Measurements from ENCODE around the gene KCNF1. TPM values are rescaled to one million over a fixed set of nuclear protein-coding genes. Genes with fewer than 3 reads are reported as not detected.

The KCNF1 gene
- total and polyA plus RNA-seq, 7 experiments from 2014 or later, result not detected

GRCh38 chr2:10912796-10913455 is 1.2 kb downstream of the KCNF1 start:
- Mint-ChIP-seq H3K4me3 (peak overlapping the region in 7 of 10 donors; percentile 34 to 74 (median 49)), H3K27ac (no peak overlapping the region), H3K9me3 (peaks cover 0 to 2% (median 0%) of the 10 kb centered on the region in 11 donors), H3K27me3 (peaks cover 36 to 46% (median 42%) of the 10 kb centered on the region in 5 donors), H3K36me3 (peaks cover 0 to 3% (median 0%) of the 10 kb centered on the region in 5 donors), H3K4me1 (peaks cover 0 to 20% (median 5%) of the 10 kb centered on the region in 7 donors)
- H3K36me3 ChIP-seq (ENCODE audit: control insufficient read depth in 2 of 3, insufficient read depth in 3 of 3, low read length in 3 of 3), result no peaks in the 10 kb centered on the region
- H3K4me3 ChIP-seq (ENCODE audit: low read length), result no peak overlapping the region
- no peaks in the 10 kb centered on the region for H3K27me3 ChIP-seq (ENCODE audit: control insufficient read depth in 2 of 2, insufficient read depth in 2 of 2, low read length in 2 of 2)
- no peaks in the 10 kb centered on the region for H3K9me3 ChIP-seq (ENCODE audit: control insufficient read depth in 2 of 3, low read length in 3 of 3)
- intact Hi-C loops (cut with micrococcal nuclease), result loop anchor here in 1 of 2 donors (5.0 kb wide), 1 partner anchor 81 kb away; no protein-coding TSS in a partner anchor
- ChIA-PET CTCF (no interaction called here), POLR2A (no interaction called here)
- no peak for DNase-seq
- no peaks in the 10 kb centered on the region for H3K4me1 ChIP-seq (ENCODE audit: control insufficient read depth in 2 of 2, insufficient read depth in 2 of 2, low read length in 2 of 2)
- ATAC-seq, result no peak
- no peak overlapping the region for H3K27ac ChIP-seq (ENCODE audit: low read depth, low read length)

- no peak for DNase-seq
- Mint-ChIP-seq H3K4me3 (peak overlapping the region in 5 of 10 donors; percentile 34 to 74 (median 58)), H3K4me1 (peaks cover 0 to 20% (median 5%) of the 10 kb centered on the region in 7 donors), H3K36me3 (peaks cover 0 to 3% (median 0%) of the 10 kb centered on the region in 5 donors), H3K27me3 (peaks cover 36 to 46% (median 42%) of the 10 kb centered on the region in 5 donors), H3K9me3 (peaks cover 0 to 2% (median 0%) of the 10 kb centered on the region in 11 donors), H3K27ac (no peak overlapping the region)
- Histone ChIP-seq H3K36me3 (ENCODE audit: control insufficient read depth in 2 of 3, insufficient read depth in 3 of 3, low read length in 3 of 3) (no peaks in the 10 kb centered on the region), H3K27me3 (ENCODE audit: control insufficient read depth in 2 of 2, insufficient read depth in 2 of 2, low read length in 2 of 2) (no peaks in the 10 kb centered on the region), H3K4me3 (ENCODE audit: low read length) (no peak overlapping the region), H3K27ac (ENCODE audit: low read depth, low read length) (no peak overlapping the region), H3K9me3 (ENCODE audit: control insufficient read depth in 2 of 3, low read length in 3 of 3) (no peaks in the 10 kb centered on the region), H3K4me1 (ENCODE audit: control insufficient read depth in 2 of 2, insufficient read depth in 2 of 2, low read length in 2 of 2) (no peaks in the 10 kb centered on the region)
- ChIA-PET CTCF (interaction anchor here (0.5 kb wide), 1 partner anchor 39 kb away, joined by 3 read pairs; no protein-coding TSS in a partner anchor), POLR2A (no interaction called here)
- no peak for ATAC-seq
- intact Hi-C loops (cut with micrococcal nuclease), result loop anchor here in 1 of 2 donors (5.0 kb wide), 1 partner anchor 81 kb away; no protein-coding TSS in a partner anchor
Observed at GRCh38 chr2:10913501-10914271, 2.0 kb downstream of the KCNF1 start.

- H3K9me3 Mint-ChIP-seq, result peaks cover 0 to 2% (median 0%) of the 10 kb centered on the region in 11 donors
- intact Hi-C loops (cut with micrococcal nuclease), result loop anchor here in 1 of 2 donors (5.0 kb wide), 1 partner anchor 82 kb away; no protein-coding TSS in a partner anchor
- POLR2A ChIA-PET, result no interaction called here
- H3K4me1 Mint-ChIP-seq, result peaks cover 0 to 20% (median 5%) of the 10 kb centered on the region in 7 donors
- Histone ChIP-seq H3K9me3 (ENCODE audit: control insufficient read depth in 2 of 3, low read length in 3 of 3) (no peaks in the 10 kb centered on the region), H3K27ac (ENCODE audit: low read depth, low read length) (no peak overlapping the region), H3K36me3 (ENCODE audit: control insufficient read depth in 2 of 3, insufficient read depth in 3 of 3, low read length in 3 of 3) (no peaks in the 10 kb centered on the region), H3K4me1 (ENCODE audit: control insufficient read depth in 2 of 2, insufficient read depth in 2 of 2, low read length in 2 of 2) (no peaks in the 10 kb centered on the region), H3K27me3 (ENCODE audit: control insufficient read depth in 2 of 2, insufficient read depth in 2 of 2, low read length in 2 of 2) (no peaks in the 10 kb centered on the region), H3K4me3 (ENCODE audit: low read length) (no peak overlapping the region)
- CTCF ChIA-PET, result interaction anchor here (0.5 kb wide), 1 partner anchor 38 kb away, joined by 3 read pairs; no protein-coding TSS in a partner anchor
- ATAC-seq, result no peak
- H3K27ac Mint-ChIP-seq, result no peak overlapping the region
- peaks cover 0 to 3% (median 0%) of the 10 kb centered on the region in 5 donors for H3K36me3 Mint-ChIP-seq
- H3K4me3 Mint-ChIP-seq, result peak overlapping the region in 2 of 10 donors; percentile 34 to 41
- no peak for DNase-seq
- peaks cover 36 to 44% (median 42%) of the 10 kb centered on the region in 5 donors for H3K27me3 Mint-ChIP-seq
Observed at GRCh38 chr2:10914272-10914693, 2.5 kb downstream of the KCNF1 start.

GRCh38 chr2:10915236-10915635 is 3.5 kb downstream of the KCNF1 start:
- peaks cover 0 to 20% (median 9%) of the 10 kb centered on the region in 7 donors for H3K4me1 Mint-ChIP-seq
- CTCF ChIA-PET, result no interaction called here
- peaks cover 32 to 40% (median 34%) of the 10 kb centered on the region in 5 donors for H3K27me3 Mint-ChIP-seq
- Histone ChIP-seq H3K27ac (ENCODE audit: low read depth, low read length) (no peak overlapping the region), H3K4me1 (ENCODE audit: control insufficient read depth in 2 of 2, insufficient read depth in 2 of 2, low read length in 2 of 2) (no peaks in the 10 kb centered on the region), H3K9me3 (ENCODE audit: control insufficient read depth in 2 of 3, low read length in 3 of 3) (no peaks in the 10 kb centered on the region), H3K36me3 (ENCODE audit: control insufficient read depth in 2 of 3, insufficient read depth in 3 of 3, low read length in 3 of 3) (no peaks in the 10 kb centered on the region), H3K4me3 (ENCODE audit: low read length) (no peak overlapping the region), H3K27me3 (ENCODE audit: control insufficient read depth in 2 of 2, insufficient read depth in 2 of 2, low read length in 2 of 2) (no peaks in the 10 kb centered on the region)
- POLR2A ChIA-PET, result no interaction called here
- intact Hi-C loops (cut with micrococcal nuclease), result no loop called here
- H3K9me3 Mint-ChIP-seq, result no peaks in the 10 kb centered on the region
- H3K4me3 Mint-ChIP-seq, result no peak overlapping the region
- peaks cover 0 to 3% (median 0%) of the 10 kb centered on the region in 5 donors for H3K36me3 Mint-ChIP-seq
- H3K27ac Mint-ChIP-seq, result no peak overlapping the region
- no peak for ATAC-seq
- no peak for DNase-seq

DNA sequence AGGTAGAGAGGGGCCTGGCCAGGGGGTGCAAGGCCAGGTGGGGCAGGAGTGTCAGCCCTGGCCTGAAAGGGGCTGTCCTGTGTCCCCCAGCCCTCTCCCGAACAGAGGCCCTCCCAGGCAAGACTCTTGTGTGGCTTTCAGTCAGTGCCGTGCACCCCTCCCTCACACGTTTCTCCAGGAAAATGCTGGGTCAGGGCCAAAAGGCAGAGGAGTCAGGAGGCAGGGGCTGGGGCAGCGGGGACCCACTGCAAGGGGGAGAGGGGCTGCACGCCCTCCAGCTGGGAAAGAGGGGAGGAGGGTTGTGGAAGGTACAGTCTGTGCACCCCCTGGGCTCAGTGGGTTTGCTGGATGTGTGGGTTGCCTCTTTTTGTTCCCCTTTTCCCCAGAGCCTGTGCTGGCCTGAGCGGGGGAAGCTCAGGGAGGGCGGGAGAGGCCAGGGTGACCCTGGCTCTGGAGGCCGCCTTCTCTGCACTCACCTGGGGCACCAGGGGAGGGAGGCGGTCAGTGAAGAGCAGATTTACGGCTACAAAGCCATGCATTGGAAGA is 4.1 kb downstream of the KCNF1 start:
- ChIA-PET POLR2A (no interaction called here), CTCF (no interaction called here)
- H3K9me3 ChIP-seq (ENCODE audit: control insufficient read depth in 2 of 3, low read length in 3 of 3), result no peaks in the 10 kb centered on the region
- DNase-seq, result no peak
- no peak overlapping the region for H3K27ac ChIP-seq (ENCODE audit: low read depth, low read length)
- Mint-ChIP-seq H3K4me3 (no peak overlapping the region), H3K27me3 (peaks cover 27 to 35% (median 30%) of the 10 kb centered on the region in 5 donors), H3K9me3 (no peaks in the 10 kb centered on the region), H3K4me1 (peaks cover 0 to 18% (median 8%) of the 10 kb centered on the region in 7 donors), H3K36me3 (peaks cover 0 to 2% (median 0%) of the 10 kb centered on the region in 5 donors), H3K27ac (no peak overlapping the region)
- intact Hi-C loops (cut with micrococcal nuclease), result no loop called here
- no peaks in the 10 kb centered on the region for H3K36me3 ChIP-seq (ENCODE audit: control insufficient read depth in 2 of 3, insufficient read depth in 3 of 3, low read length in 3 of 3)
- H3K4me3 ChIP-seq (ENCODE audit: low read length), result no peak overlapping the region
- no peak for ATAC-seq
- H3K27me3 ChIP-seq (ENCODE audit: control insufficient read depth in 2 of 2, insufficient read depth in 2 of 2, low read length in 2 of 2), result no peaks in the 10 kb centered on the region
- no peaks in the 10 kb centered on the region for H3K4me1 ChIP-seq (ENCODE audit: control insufficient read depth in 2 of 2, insufficient read depth in 2 of 2, low read length in 2 of 2)

- DNase-seq, result no peak
- Mint-ChIP-seq H3K4me3 (peak overlapping the region in 1 of 10 donors; percentile 39), H3K9me3 (no peaks in the 10 kb centered on the region), H3K27me3 (peaks cover 21 to 32% (median 25%) of the 10 kb centered on the region in 5 donors), H3K4me1 (peaks cover 0 to 14% (median 4%) of the 10 kb centered on the region in 7 donors), H3K27ac (no peak overlapping the region), H3K36me3 (no peaks in the 10 kb centered on the region)
- intact Hi-C loops (cut with micrococcal nuclease), result no loop called here
- Histone ChIP-seq H3K4me3 (ENCODE audit: low read length) (no peak overlapping the region), H3K27ac (ENCODE audit: low read depth, low read length) (no peak overlapping the region), H3K27me3 (ENCODE audit: control insufficient read depth in 2 of 2, insufficient read depth in 2 of 2, low read length in 2 of 2) (no peaks in the 10 kb centered on the region), H3K36me3 (ENCODE audit: control insufficient read depth in 2 of 3, insufficient read depth in 3 of 3, low read length in 3 of 3) (no peaks in the 10 kb centered on the region), H3K9me3 (ENCODE audit: control insufficient read depth in 2 of 3, low read length in 3 of 3) (no peaks in the 10 kb centered on the region), H3K4me1 (ENCODE audit: control insufficient read depth in 2 of 2, insufficient read depth in 2 of 2, low read length in 2 of 2) (no peaks in the 10 kb centered on the region)
- CTCF ChIA-PET, result interaction anchor here (0.6 kb wide), 1 partner anchor 81 kb away, joined by 6 read pairs; no protein-coding TSS in a partner anchor
- no peak for ATAC-seq
- POLR2A ChIA-PET, result no interaction called here
Observed at GRCh38 chr2:10916953-10917352, 5.2 kb downstream of the KCNF1 start.

Measured in naive thymus-derived CD4-positive, alpha-beta T cell (primary cell).